K562 (cell line): ENCODE measurements around the gene SETD5. TPM values are rescaled to one million over a fixed set of nuclear protein-coding genes. Genes with fewer than 3 reads are reported as not detected.
A peak's percentile ranks its signal among the peaks of the same experiment; 100 is the strongest.

Experiments
- ASH1L ChIP-seq: fragments of 450-650 bp; IDR thresholded peaks from 2 replicates; pipeline ENCODE4 v1.6.1; 2018; ENCODE audit warnings: borderline replicate concordance, mild to moderate bottlenecking, low read depth; ENCODE audit not compliant: partially characterized antibody
- ATF1 ChIP-seq, 2 experiments: fragments of 450-650 bp in 1 of 2; IDR thresholded peaks; 2 replicates each; pipeline ENCODE4 v1.6.1; 2016; ENCODE audit warnings: missing compliant biosample characterization in 1 of 2, missing genetic modification characterization in 1 of 2
- ATF7 ChIP-seq: fragments of 450-650 bp; IDR thresholded peaks from 2 replicates; pipeline ENCODE4 v1.7.1; 2014; ENCODE audit warnings: mild to moderate bottlenecking, moderate library complexity
- CBX3 ChIP-seq, 2 experiments: IDR thresholded peaks; 1 replicate in 1 of 2; 2 replicates in 1 of 2; pipeline ENCODE4 v1.6.1; 2012; ENCODE audit warnings: inconsistent platforms in 2 of 2, low read length in 2 of 2, borderline replicate concordance in 1 of 2, control low read depth in 1 of 2
- FOXJ2 ChIP-seq: fragments of 200-800 bp; sonication (Bioruptor generic); IDR thresholded peaks from 2 replicates; pipeline ENCODE4 v1.6.1; 2016; ENCODE audit warnings: missing genetic modification characterization, missing compliant biosample characterization
- FOXM1 ChIP-seq, 2 experiments: fragments of 450-650 bp in 1 of 2; sonication (generic) in 1 of 2; formaldehyde crosslinking in 1 of 2; IDR thresholded peaks; 2 replicates each; pipeline versions ENCODE4 v1.6.1 to v1.9.0; 2017 to 2022; ENCODE audit warnings: low read depth in 2 of 2, mild to moderate bottlenecking in 2 of 2, missing genetic modification reagents in 1 of 2, moderate library complexity in 1 of 2
- HLTF ChIP-seq: fragments of 450-650 bp; IDR thresholded peaks from 2 replicates; pipeline ENCODE4 v1.6.1; 2016
- HMBOX1 ChIP-seq: sonication (generic); IDR thresholded peaks from 2 replicates; pipeline ENCODE4 v1.6.1; 2016
- NBN ChIP-seq: fragments of 450-650 bp; IDR thresholded peaks from 2 replicates; pipeline ENCODE4 v1.6.1; 2016; ENCODE audit warnings: low read depth, mild to moderate bottlenecking
- NFIC ChIP-seq: fragments of 450-650 bp; IDR thresholded peaks from 2 replicates; pipeline ENCODE4 v1.6.1; 2017; ENCODE audit warnings: mild to moderate bottlenecking, inconsistent platforms
- PKNOX1 ChIP-seq: fragments of 450-650 bp; IDR thresholded peaks from 2 replicates; pipeline ENCODE4 v1.6.1; 2016
- RFX1 ChIP-seq: fragments of 450-650 bp; IDR thresholded peaks from 2 replicates; pipeline ENCODE4 v1.6.1; 2016; ENCODE audit warnings: mild to moderate bottlenecking, moderate library complexity
- RFX5 ChIP-seq: IDR thresholded peaks from 2 replicates; pipeline ENCODE4 v1.6.1; 2011; ENCODE audit warnings: low read depth, mild to moderate bottlenecking, improper control_type of control experiment, low read length
- SAP30 ChIP-seq: fragments of 200-600 bp; sonication (generic); IDR thresholded peaks from 2 replicates; pipeline ENCODE4 v1.6.1; 2012; ENCODE audit warnings: borderline replicate concordance, low read depth, mild to moderate bottlenecking, moderate library complexity, low read length, control low read depth, inconsistent platforms; ENCODE audit not compliant: insufficient read depth, poor library complexity, severe bottlenecking
- SMARCA4 ChIP-seq: fragments of 450-650 bp; IDR thresholded peaks from 2 replicates; pipeline ENCODE4 v1.6.1; 2016
- SPI1 ChIP-seq: IDR thresholded peaks from 2 replicates; pipeline ENCODE4 v1.6.1; 2011; ENCODE audit warnings: low read depth, low read length, control low read depth, borderline replicate concordance
- ZNF24 ChIP-seq: fragments of 450-650 bp; IDR thresholded peaks from 2 replicates; pipeline ENCODE4 v1.6.1; 2016
- polyA plus RNA-seq, 8 experiments: library from polyadenylated mRNA; depleted of rRNA in 4 of 8; stranded (reverse) in 5 of 8; unstranded in 3 of 8; fragments of >200 nt; fragmentation: Nextera tagmentation in 2 of 8; fragmentation: Illumina TruSeq in 1 of 8; extraction: Ambion mirVana in 2 of 8; extraction: Trizol in 1 of 8; gene quantifications; 2 replicates each; pipeline versions ENCODE4 v1.2.1 to v1.2.3, GENCODE V29; 2011 to 2014; ENCODE audit warnings: inconsistent platforms in 1 of 8, missing spikeins in 1 of 8
- total RNA-seq, 7 experiments: library from RNA; depleted of rRNA in 6 of 7; stranded (reverse); fragments of >200 nt in 6 of 7; fragmentation: Illumina TruSeq in 2 of 7; extraction: Trizol in 2 of 7; gene quantifications; 2 replicates each; pipeline versions ENCODE4 v1.2.1 to v1.2.3, GENCODE V29; 2011 to 2021; ENCODE audit warnings: low replicate concordance in 1 of 7
- TF ChIP-seq, protein P1 (sequence below): fragments of 200-800 bp; sonication (Bioruptor generic); IDR thresholded peaks from 2 replicates; pipeline ENCODE4 v1.6.1; 2017; ENCODE audit warnings: missing genetic modification characterization, missing compliant biosample characterization
- TF ChIP-seq, protein P2 (sequence below), 2 experiments: fragments of 450-650 bp; conservative IDR thresholded peaks; 2 replicates each; pipeline ENCODE4 v1.6.1; 2017; ENCODE audit warnings: mild to moderate bottlenecking in 2 of 2, moderate library complexity in 2 of 2
- TF ChIP-seq, protein P3 (sequence below): sonication (generic); formaldehyde crosslinking; IDR thresholded peaks from 2 replicates; pipeline ENCODE4 v1.8.1; 2023; ENCODE audit warnings: mild to moderate bottlenecking, missing genetic modification reagents, moderate library complexity
- TF ChIP-seq, protein P4 (sequence below): sonication (generic); formaldehyde crosslinking; IDR thresholded peaks from 2 replicates; pipeline ENCODE4 v1.8.0; 2022; ENCODE audit warnings: missing genetic modification reagents, mild to moderate bottlenecking, moderate library complexity, borderline replicate concordance

Gene SETD5
- total and polyA plus RNA-seq, 9 of the 15 experiments (the other 6 are each of a cell fraction or from before 2014, with no cell fraction given), result 20.8 to 135 (median 87.2) TPM

DNA sequence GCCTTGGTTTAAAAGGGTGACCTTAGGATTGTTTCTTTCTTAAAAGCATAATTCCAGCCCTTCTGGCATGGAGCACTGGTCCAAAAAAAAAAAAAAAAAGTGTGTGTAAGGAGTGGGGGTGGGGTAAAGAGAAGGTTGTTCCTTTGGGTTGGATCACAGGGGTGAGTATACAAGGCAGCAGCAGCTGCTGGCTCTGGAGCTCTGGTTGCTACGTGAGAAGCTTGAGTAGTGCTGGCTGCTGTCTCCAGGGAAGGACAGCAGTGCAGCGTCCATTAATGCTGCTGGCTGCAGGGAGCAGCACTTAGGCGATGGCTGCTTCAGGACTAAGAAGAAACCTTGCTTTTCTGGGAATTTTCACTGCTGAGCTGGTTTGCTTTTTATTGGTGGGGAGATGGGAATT is 2.3 kb downstream of the SETD5 start (continued):
- no peak for TF ChIP-seq SPI1
- TF ChIP-seq PKNOX1, result peak; percentile 8; the same call in 1 of the 2 replicates
- TF ChIP-seq RFX5, result no peak
- TF ChIP-seq, protein P1, sequence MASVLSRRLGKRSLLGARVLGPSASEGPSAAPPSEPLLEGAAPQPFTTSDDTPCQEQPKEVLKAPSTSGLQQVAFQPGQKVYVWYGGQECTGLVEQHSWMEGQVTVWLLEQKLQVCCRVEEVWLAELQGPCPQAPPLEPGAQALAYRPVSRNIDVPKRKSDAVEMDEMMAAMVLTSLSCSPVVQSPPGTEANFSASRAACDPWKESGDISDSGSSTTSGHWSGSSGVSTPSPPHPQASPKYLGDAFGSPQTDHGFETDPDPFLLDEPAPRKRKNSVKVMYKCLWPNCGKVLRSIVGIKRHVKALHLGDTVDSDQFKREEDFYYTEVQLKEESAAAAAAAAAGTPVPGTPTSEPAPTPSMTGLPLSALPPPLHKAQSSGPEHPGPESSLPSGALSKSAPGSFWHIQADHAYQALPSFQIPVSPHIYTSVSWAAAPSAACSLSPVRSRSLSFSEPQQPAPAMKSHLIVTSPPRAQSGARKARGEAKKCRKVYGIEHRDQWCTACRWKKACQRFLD (CRISPR knock-in tag), result no peak
- no peak for TF ChIP-seq HMBOX1
- TF ChIP-seq SMARCA4, result 0 out of 2 replicates have a peak, but pooled peaks have one; percentile 14
- TF ChIP-seq ASH1L, result no peak
- TF ChIP-seq, protein P2, sequence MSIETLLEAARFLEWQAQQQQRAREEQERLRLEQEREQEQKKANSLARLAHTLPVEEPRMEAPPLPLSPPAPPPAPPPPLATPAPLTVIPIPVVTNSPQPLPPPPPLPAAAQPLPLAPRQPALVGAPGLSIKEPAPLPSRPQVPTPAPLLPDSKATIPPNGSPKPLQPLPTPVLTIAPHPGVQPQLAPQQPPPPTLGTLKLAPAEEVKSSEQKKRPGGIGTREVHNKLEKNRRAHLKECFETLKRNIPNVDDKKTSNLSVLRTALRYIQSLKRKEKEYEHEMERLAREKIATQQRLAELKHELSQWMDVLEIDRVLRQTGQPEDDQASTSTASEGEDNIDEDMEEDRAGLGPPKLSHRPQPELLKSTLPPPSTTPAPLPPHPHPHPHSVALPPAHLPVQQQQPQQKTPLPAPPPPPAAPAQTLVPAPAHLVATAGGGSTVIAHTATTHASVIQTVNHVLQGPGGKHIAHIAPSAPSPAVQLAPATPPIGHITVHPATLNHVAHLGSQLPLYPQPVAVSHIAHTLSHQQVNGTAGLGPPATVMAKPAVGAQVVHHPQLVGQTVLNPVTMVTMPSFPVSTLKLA (conservative IDR thresholded peaks at IDR 0.05), result peak in 1 of 2 experiments; percentile 44; a peak in 1 of 4 replicates
- TF ChIP-seq, protein P3, sequence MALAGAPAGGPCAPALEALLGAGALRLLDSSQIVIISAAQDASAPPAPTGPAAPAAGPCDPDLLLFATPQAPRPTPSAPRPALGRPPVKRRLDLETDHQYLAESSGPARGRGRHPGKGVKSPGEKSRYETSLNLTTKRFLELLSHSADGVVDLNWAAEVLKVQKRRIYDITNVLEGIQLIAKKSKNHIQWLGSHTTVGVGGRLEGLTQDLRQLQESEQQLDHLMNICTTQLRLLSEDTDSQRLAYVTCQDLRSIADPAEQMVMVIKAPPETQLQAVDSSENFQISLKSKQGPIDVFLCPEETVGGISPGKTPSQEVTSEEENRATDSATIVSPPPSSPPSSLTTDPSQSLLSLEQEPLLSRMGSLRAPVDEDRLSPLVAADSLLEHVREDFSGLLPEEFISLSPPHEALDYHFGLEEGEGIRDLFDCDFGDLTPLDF (CRISPR knock-in tag), result peak; percentile 30; the same call in 1 of the 2 replicates
- 0 out of 2 replicates have a peak, but pooled peaks have one; percentile 46 for TF ChIP-seq FOXJ2
- TF ChIP-seq ZNF24, result no peak
- TF ChIP-seq NBN, result peak; percentile 66
- TF ChIP-seq, protein P4, sequence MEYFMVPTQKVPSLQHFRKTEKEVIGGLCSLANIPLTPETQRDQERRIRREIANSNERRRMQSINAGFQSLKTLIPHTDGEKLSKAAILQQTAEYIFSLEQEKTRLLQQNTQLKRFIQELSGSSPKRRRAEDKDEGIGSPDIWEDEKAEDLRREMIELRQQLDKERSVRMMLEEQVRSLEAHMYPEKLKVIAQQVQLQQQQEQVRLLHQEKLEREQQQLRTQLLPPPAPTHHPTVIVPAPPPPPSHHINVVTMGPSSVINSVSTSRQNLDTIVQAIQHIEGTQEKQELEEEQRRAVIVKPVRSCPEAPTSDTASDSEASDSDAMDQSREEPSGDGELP (CRISPR knock-in tag), result peak; percentile 82
- no peak for TF ChIP-seq ATF1 (CRISPR knock-in tag; IDR thresholded peaks at IDR 0.05)
- peak; percentile 17; the same call in 1 of the 2 replicates for TF ChIP-seq ATF1 (tag; IDR thresholded peaks at IDR 0.05)
- peak; percentile 43 for TF ChIP-seq SAP30
- 0 out of 3 replicates have a peak, but pooled peaks of 1 of the 2 experiments have one; percentile 40 for TF ChIP-seq CBX3 (IDR thresholded peaks at IDR 0.05; ENCODE audit: borderline replicate concordance in 1 of 2, low read length in 2 of 2)
- TF ChIP-seq FOXM1 (IDR thresholded peaks at IDR 0.05; ENCODE audit: low read depth), result no peak
- TF ChIP-seq FOXM1 (CRISPR knock-in tag; IDR thresholded peaks at IDR 0.05; ENCODE audit: low read depth), result no peak
- peak; percentile 46; the same call in 1 of the 2 replicates for TF ChIP-seq HLTF
- TF ChIP-seq RFX1, result peak; percentile 75
- 0 out of 2 replicates have a peak, but pooled peaks have one; percentile 11 for TF ChIP-seq NFIC
- TF ChIP-seq ATF7, result peak; percentile 37; the same call in 1 of the 2 replicates
